Measurements from ENCODE around the gene NRSN2. TPM values are rescaled to one million over a fixed set of nuclear protein-coding genes. Genes with fewer than 3 reads are reported as not detected.

Gene NRSN2
- polyA plus RNA-seq (2013), result 9.9 TPM

DNA sequence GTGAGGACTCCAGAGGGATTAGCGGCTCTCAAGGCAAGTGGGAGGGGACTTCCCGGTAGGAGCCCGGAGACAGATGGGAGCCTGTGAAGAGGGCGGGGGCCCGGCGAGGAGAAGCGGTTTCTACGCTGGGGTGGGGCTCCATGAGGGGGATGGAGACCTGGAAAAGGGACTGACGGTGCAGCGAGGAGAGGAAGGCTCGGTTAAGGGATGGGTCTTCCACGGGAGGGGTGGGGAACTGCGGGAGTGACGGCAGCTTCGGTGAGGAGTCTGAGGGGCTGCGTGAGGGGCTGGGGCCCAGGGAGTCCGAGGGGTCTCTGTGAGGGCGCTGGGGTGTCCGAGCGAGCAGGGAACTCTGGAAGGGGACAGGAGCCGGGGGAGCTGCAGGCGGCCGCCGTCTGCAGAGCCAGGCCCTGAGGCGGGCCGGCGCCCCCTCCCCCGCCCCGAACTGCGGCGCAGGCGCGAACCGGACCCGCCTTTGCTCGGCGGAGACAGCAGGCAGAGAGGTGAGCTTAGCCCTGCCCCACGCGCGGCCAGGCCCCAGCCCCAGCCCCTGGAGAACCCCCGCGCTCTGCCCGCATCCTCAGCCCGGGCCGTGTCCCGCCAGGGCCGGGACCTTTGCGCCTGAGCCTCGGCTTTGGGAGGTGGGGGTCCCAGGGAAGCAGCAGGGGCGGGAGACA lies at the start of gene NRSN2:
Gene NRSN2 (plus strand): TSS at position 472 of the 677 bp plus-strand sequence. CDS start 2,533 bp downstream, outside the sequence.
- WGBS (ENCODE audit: insufficient coverage), result 2% methylated on average over 36 of the region's 50 CpGs
- Histone ChIP-seq H3K4me3 (ENCODE audit: control insufficient read depth in 1 of 7, extremely low read depth in 1 of 7, insufficient read depth in 4 of 7, low read depth in 2 of 7, low read length in 6 of 7) (peak within 1 kb of the TSS; percentile 63 to 93 (median 82)), H3K27me3 (replicated peaks in 2 of 5; ENCODE audit: control insufficient read depth in 4 of 5, insufficient read depth in 5 of 5, low read length in 4 of 5) (no peaks in the 10 kb centered on the region), H3K27ac (ENCODE audit: insufficient read depth in 1 of 2, low read depth in 1 of 2, low read length in 2 of 2, poor library complexity in 1 of 2, severe bottlenecking in 2 of 2) (peak within 1 kb of the TSS in 1 of 2 experiments; percentile 70), H3K4me1 (ENCODE audit: control extremely low read depth in 1 of 4, control insufficient read depth in 4 of 4, insufficient read depth in 4 of 4, low read length in 3 of 4) (peaks cover 0 to 26% (median 14%) of the 10 kb centered on the region in 4 experiments), H3K36me3 (ENCODE audit: control insufficient read depth in 4 of 4, insufficient read depth in 4 of 4, low read length in 3 of 4) (peaks cover 0 to 4% (median 0%) of the 10 kb centered on the region in 4 experiments), H3K9me3 (ENCODE audit: control extremely low read depth in 1 of 5, control insufficient read depth in 4 of 5, insufficient read depth in 2 of 5, low read depth in 1 of 5, low read length in 4 of 5) (peaks cover 0 to 5% (median 3%) of the 10 kb centered on the region in 5 experiments)
- peak in 2 of 3 donors; percentile 40 to 48 for DNase-seq
- CTCF ChIA-PET, result interaction anchor here (1.0 to 1.9 kb wide), 2 partner anchors 15 to 17 kb away, joined by 3 to 6 read pairs; no protein-coding TSS in a partner anchor
- POLR2A ChIA-PET, result no interaction called here

- Histone ChIP-seq H3K27ac (ENCODE audit: insufficient read depth in 1 of 2, low read depth in 1 of 2, low read length in 2 of 2, poor library complexity in 1 of 2, severe bottlenecking in 2 of 2) (peak overlapping the region; percentile 93 to 95), H3K9me3 (ENCODE audit: control extremely low read depth in 1 of 5, control insufficient read depth in 4 of 5, insufficient read depth in 2 of 5, low read depth in 1 of 5, low read length in 4 of 5) (no peaks in the 10 kb centered on the region), H3K4me1 (ENCODE audit: control extremely low read depth in 1 of 4, control insufficient read depth in 4 of 4, insufficient read depth in 4 of 4, low read length in 3 of 4) (peaks cover 17 to 45% (median 32%) of the 10 kb centered on the region in 4 experiments), H3K4me3 (ENCODE audit: control insufficient read depth in 1 of 7, extremely low read depth in 1 of 7, insufficient read depth in 4 of 7, low read depth in 2 of 7, low read length in 6 of 7) (peak overlapping the region; percentile 86 to 98 (median 97)), H3K27me3 (replicated peaks in 2 of 5; ENCODE audit: control insufficient read depth in 4 of 5, insufficient read depth in 5 of 5, low read length in 4 of 5) (no peaks in the 10 kb centered on the region), H3K36me3 (ENCODE audit: control insufficient read depth in 4 of 4, insufficient read depth in 4 of 4, low read length in 3 of 4) (peaks cover 0 to 20% (median 1%) of the 10 kb centered on the region in 4 experiments)
- WGBS (ENCODE audit: insufficient coverage), result 0% methylated on average over 61 of the region's 75 CpGs
- ChIA-PET CTCF (interaction anchor here (1.2 to 6.0 kb wide), 3 partner anchors 11 to 32 kb away, joined by 3 to 28 read pairs (median 26); no protein-coding TSS in a partner anchor), POLR2A (interaction anchor here (1.2 to 3.0 kb wide), 2 partner anchors 12 to 27 kb away, joined by 4 to 12 read pairs; partner anchors contain the start of gene SOX12)
- peak in 2 of 3 donors; percentile 41 to 45 for DNase-seq
Observed at GRCh38 chr20:297925-298775, 48.8 kb upstream of the NRSN2 start.

DNA sequence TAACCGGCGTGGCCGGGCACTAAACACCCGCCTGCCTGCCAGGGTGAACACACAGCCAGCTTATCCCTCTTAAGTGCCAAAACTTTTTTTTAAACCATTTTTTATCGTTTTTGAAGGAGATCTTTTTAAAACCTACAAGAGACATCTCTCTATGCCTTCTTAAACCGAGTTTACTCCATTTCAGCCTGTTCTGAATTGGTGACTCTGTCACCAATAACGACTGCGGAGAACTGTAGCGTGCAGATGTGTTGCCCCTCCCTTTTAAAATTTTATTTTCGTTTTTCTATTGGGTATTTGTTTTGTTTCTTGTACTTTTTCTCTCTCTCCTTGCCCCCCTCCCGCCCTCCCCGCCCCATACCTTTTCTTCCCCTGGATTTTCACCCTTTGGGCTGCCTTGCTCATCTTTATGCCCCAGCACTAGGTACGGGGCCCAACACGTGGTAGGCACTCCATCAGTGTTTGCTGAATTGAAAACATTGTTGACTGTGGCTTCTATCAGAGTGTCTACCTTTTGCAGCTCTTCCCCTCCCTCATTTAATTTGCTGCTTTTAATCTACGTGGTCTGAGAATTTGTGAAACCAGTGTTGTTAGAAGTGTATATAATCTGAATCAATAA lies 48.0 kb upstream of the NRSN2 start:
- Histone ChIP-seq H3K36me3 (ENCODE audit: control insufficient read depth in 4 of 4, insufficient read depth in 4 of 4, low read length in 3 of 4) (peaks cover 0 to 20% (median 1%) of the 10 kb centered on the region in 4 experiments), H3K27ac (ENCODE audit: insufficient read depth in 1 of 2, low read depth in 1 of 2, low read length in 2 of 2, poor library complexity in 1 of 2, severe bottlenecking in 2 of 2) (peak overlapping the region in 1 of 2 experiments; percentile 95), H3K4me1 (ENCODE audit: control extremely low read depth in 1 of 4, control insufficient read depth in 4 of 4, insufficient read depth in 4 of 4, low read length in 3 of 4) (peaks cover 17 to 45% (median 32%) of the 10 kb centered on the region in 4 experiments), H3K4me3 (ENCODE audit: control insufficient read depth in 1 of 7, extremely low read depth in 1 of 7, insufficient read depth in 4 of 7, low read depth in 2 of 7, low read length in 6 of 7) (peak overlapping the region; percentile 86 to 98 (median 97)), H3K27me3 (replicated peaks in 2 of 5; ENCODE audit: control insufficient read depth in 4 of 5, insufficient read depth in 5 of 5, low read length in 4 of 5) (no peaks in the 10 kb centered on the region), H3K9me3 (ENCODE audit: control extremely low read depth in 1 of 5, control insufficient read depth in 4 of 5, insufficient read depth in 2 of 5, low read depth in 1 of 5, low read length in 4 of 5) (no peaks in the 10 kb centered on the region)
- ChIA-PET POLR2A (interaction anchor here (0.6 to 3.0 kb wide), 5 partner anchors 11 to 27 kb away, joined by 3 to 12 read pairs (median 4); partner anchors contain the start of gene SOX12), CTCF (interaction anchor here (0.6 to 6.0 kb wide), 6 partner anchors 10 to 1889 kb away, joined by 3 to 28 read pairs (median 6); no protein-coding TSS in a partner anchor)
- no peak for DNase-seq
- WGBS (ENCODE audit: insufficient coverage), result 3% methylated on average over 8 of the region's 15 CpGs

DNA sequence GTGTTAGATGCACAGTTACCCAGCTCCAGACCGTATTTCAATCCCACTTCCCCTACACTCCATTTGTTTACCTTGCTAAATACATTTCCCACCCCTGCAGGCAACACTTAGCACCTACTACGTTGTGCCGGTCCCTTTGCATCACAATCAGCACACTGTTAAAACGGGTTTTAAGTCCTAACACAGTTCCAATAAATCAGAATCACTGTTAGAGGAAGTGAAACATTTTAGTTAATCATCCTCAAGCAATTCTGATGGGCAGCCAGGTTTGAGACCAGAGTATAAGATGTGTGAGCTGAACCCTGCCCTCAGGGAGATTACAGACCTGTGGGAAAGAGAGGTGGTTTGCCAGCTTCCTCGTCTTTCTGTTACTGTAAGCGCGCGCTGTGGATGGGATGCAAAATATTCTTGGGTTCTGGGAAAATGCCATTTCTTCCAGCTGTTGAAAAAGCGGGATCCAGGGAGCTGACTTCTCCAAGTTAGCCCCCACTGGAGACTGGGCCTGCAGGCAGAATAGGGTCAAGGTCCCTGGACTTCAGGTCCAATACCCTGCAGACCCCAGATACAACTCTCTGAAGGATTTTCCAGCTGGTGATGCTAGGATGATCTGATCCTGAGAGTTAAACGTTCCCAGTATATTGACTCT lies 46.4 kb upstream of the NRSN2 start:
- H3K4me3 ChIP-seq (ENCODE audit: control insufficient read depth in 1 of 7, extremely low read depth in 1 of 7, insufficient read depth in 4 of 7, low read depth in 2 of 7, low read length in 6 of 7), result peak overlapping the region in 3 of 7 experiments; percentile 95 to 98 (median 97)
- WGBS (ENCODE audit: insufficient coverage), result 65% methylated on average over 3 of the region's 10 CpGs
- H3K4me1 ChIP-seq (ENCODE audit: control extremely low read depth in 1 of 4, control insufficient read depth in 4 of 4, insufficient read depth in 4 of 4, low read length in 3 of 4), result peaks cover 17 to 45% (median 32%) of the 10 kb centered on the region in 4 experiments

GRCh38 chr20:301886-302848 lies 44.7 kb upstream of the NRSN2 start:
- DNase-seq, result no peak
- no peak overlapping the region for H3K27ac ChIP-seq (ENCODE audit: insufficient read depth in 1 of 2, low read depth in 1 of 2, low read length in 2 of 2, poor library complexity in 1 of 2, severe bottlenecking in 2 of 2)
- peaks cover 0 to 20% (median 1%) of the 10 kb centered on the region in 4 experiments for H3K36me3 ChIP-seq (ENCODE audit: control insufficient read depth in 4 of 4, insufficient read depth in 4 of 4, low read length in 3 of 4)
- no peaks in the 10 kb centered on the region for H3K27me3 ChIP-seq (replicated peaks in 2 of 5; ENCODE audit: control insufficient read depth in 4 of 5, insufficient read depth in 5 of 5, low read length in 4 of 5)
- ChIA-PET CTCF (interaction anchor here (1.2 to 6.0 kb wide), 4 partner anchors 7 to 28 kb away, joined by 3 to 28 read pairs (median 15); no protein-coding TSS in a partner anchor), POLR2A (no interaction called here)
- WGBS (ENCODE audit: insufficient coverage), result 91% methylated on average over 12 of the region's 13 CpGs
- no peak overlapping the region for H3K4me3 ChIP-seq (ENCODE audit: control insufficient read depth in 1 of 7, extremely low read depth in 1 of 7, insufficient read depth in 4 of 7, low read depth in 2 of 7, low read length in 6 of 7)
- H3K9me3 ChIP-seq (ENCODE audit: control extremely low read depth in 1 of 5, control insufficient read depth in 4 of 5, insufficient read depth in 2 of 5, low read depth in 1 of 5, low read length in 4 of 5), result no peaks in the 10 kb centered on the region
- H3K4me1 ChIP-seq (ENCODE audit: control extremely low read depth in 1 of 4, control insufficient read depth in 4 of 4, insufficient read depth in 4 of 4, low read length in 3 of 4), result peaks cover 12 to 34% (median 29%) of the 10 kb centered on the region in 4 experiments

More for the DNA sequence above, 46.4 kb upstream of the NRSN2 start:
- peaks cover 0 to 20% (median 1%) of the 10 kb centered on the region in 4 experiments for H3K36me3 ChIP-seq (ENCODE audit: control insufficient read depth in 4 of 4, insufficient read depth in 4 of 4, low read length in 3 of 4)
- no peak overlapping the region for H3K27ac ChIP-seq (ENCODE audit: insufficient read depth in 1 of 2, low read depth in 1 of 2, low read length in 2 of 2, poor library complexity in 1 of 2, severe bottlenecking in 2 of 2)
- H3K9me3 ChIP-seq (ENCODE audit: control extremely low read depth in 1 of 5, control insufficient read depth in 4 of 5, insufficient read depth in 2 of 5, low read depth in 1 of 5, low read length in 4 of 5), result no peaks in the 10 kb centered on the region
- H3K27me3 ChIP-seq (replicated peaks in 2 of 5; ENCODE audit: control insufficient read depth in 4 of 5, insufficient read depth in 5 of 5, low read length in 4 of 5), result no peaks in the 10 kb centered on the region
- ChIA-PET CTCF (interaction anchor here (1.0 to 6.0 kb wide), 5 partner anchors 8 to 33 kb away, joined by 3 to 28 read pairs (median 8); no protein-coding TSS in a partner anchor), POLR2A (interaction anchor here (0.6 to 3.0 kb wide), 2 partner anchors 9 to 93 kb away, joined by 3 to 12 read pairs; no protein-coding TSS in a partner anchor)
- DNase-seq, result peak in 1 of 3 donors; percentile 5

Measured in common myeloid progenitor, CD34-positive (primary cell).